HepG2 (cell line): ENCODE results near the gene ADGRF1. TPM values are rescaled to one million over a fixed set of nuclear protein-coding genes. Genes with fewer than 3 reads are reported as not detected.

ENCODE experiments used
- CEBPB ChIP-seq: IDR thresholded peaks from 2 replicates; pipeline ENCODE4 v1.6.1; 2011; ENCODE audit warnings: low read depth, low read length, improper control_type of control experiment, borderline replicate concordance
- CSRNP2 ChIP-seq: sonication (generic); formaldehyde crosslinking; conservative IDR thresholded peaks from 2 replicates; pipeline ENCODE4 v1.8.0; 2022; ENCODE audit warnings: low read depth, missing genetic modification reagents
- ETV5 ChIP-seq: IDR thresholded peaks from 2 replicates; pipeline ENCODE4 v1.6.1; 2018; ENCODE audit warnings: missing biosample characterization, missing genetic modification reagents, inconsistent platforms, borderline replicate concordance
- FOXO4 ChIP-seq: sonication (generic); formaldehyde crosslinking; conservative IDR thresholded peaks from 2 replicates; pipeline ENCODE4 v1.8.1; 2023; ENCODE audit warnings: missing genetic modification reagents
- GPBP1L1 ChIP-seq: sonication (generic); formaldehyde crosslinking; IDR thresholded peaks from 2 replicates; pipeline ENCODE4 v1.5.0; 2020; ENCODE audit warnings: mild to moderate bottlenecking, missing genetic modification reagents
- KMT2A ChIP-seq: sonication (generic); formaldehyde crosslinking; IDR thresholded peaks from 2 replicates; pipeline ENCODE4 v1.4.0; 2020; ENCODE audit warnings: missing genetic modification reagents
- MNT ChIP-seq: fragments of 450-650 bp; IDR thresholded peaks from 2 replicates; pipeline ENCODE4 v1.6.1; 2016
- NFYC ChIP-seq: IDR thresholded peaks from 2 replicates; pipeline ENCODE4 v1.6.1; 2016; ENCODE audit warnings: missing genetic modification reagents, missing compliant biosample characterization
- NRL ChIP-seq: sonication (generic); formaldehyde crosslinking; IDR thresholded peaks from 2 replicates; pipeline ENCODE4 v1.5.0; 2020; ENCODE audit warnings: missing genetic modification reagents, mild to moderate bottlenecking, moderate library complexity, borderline replicate concordance
- PLSCR1 ChIP-seq: sonication (generic); formaldehyde crosslinking; IDR thresholded peaks from 2 replicates; pipeline ENCODE4 v1.5.0; 2020; ENCODE audit warnings: missing genetic modification reagents, mild to moderate bottlenecking, borderline replicate concordance
- RFX5 ChIP-seq: IDR thresholded peaks from 2 replicates; pipeline ENCODE4 v1.6.1; 2011; ENCODE audit warnings: low read depth, low read length, improper control_type of control experiment
- SP4 ChIP-seq: sonication (generic); formaldehyde crosslinking; IDR thresholded peaks from 2 replicates; pipeline ENCODE4 v1.8.1; 2023; ENCODE audit warnings: mild to moderate bottlenecking, missing genetic modification reagents
- THAP8 ChIP-seq: sonication (generic); formaldehyde crosslinking; IDR thresholded peaks from 2 replicates; pipeline ENCODE4 v1.5.1; 2020; ENCODE audit warnings: missing genetic modification reagents, mild to moderate bottlenecking, borderline replicate concordance
- TOPORS ChIP-seq: sonication (generic); formaldehyde crosslinking; IDR thresholded peaks from 2 replicates; pipeline ENCODE4 v1.8.0; 2023; ENCODE audit warnings: mild to moderate bottlenecking, missing genetic modification reagents
- ZNF256 ChIP-seq: sonication (generic); formaldehyde crosslinking; conservative IDR thresholded peaks from 2 replicates; pipeline ENCODE4 v1.4.0; 2020; ENCODE audit warnings: missing genetic modification reagents
- ZNF296 ChIP-seq: sonication (generic); formaldehyde crosslinking; conservative IDR thresholded peaks from 2 replicates; pipeline ENCODE4 v1.5.0; 2020; ENCODE audit warnings: mild to moderate bottlenecking, missing genetic modification reagents
- ZNF572 ChIP-seq: sonication (generic); formaldehyde crosslinking; IDR thresholded peaks from 2 replicates; pipeline ENCODE4 v1.5.1; 2020; ENCODE audit warnings: mild to moderate bottlenecking, missing genetic modification reagents
- ZNF839 ChIP-seq: sonication (generic); formaldehyde crosslinking; IDR thresholded peaks from 2 replicates; pipeline ENCODE4 v1.4.0; 2020; ENCODE audit warnings: missing genetic modification reagents, mild to moderate bottlenecking, borderline replicate concordance
- polyA plus RNA-seq, 8 experiments: library from polyadenylated mRNA; depleted of rRNA in 3 of 8; stranded (reverse) in 7 of 8; unstranded in 1 of 8; fragments of >200 nt; fragmentation: Illumina TruSeq in 4 of 8; extraction: Trizol in 4 of 8; gene quantifications; 2 replicates each; pipeline versions ENCODE4 v1.2.1 to v1.2.3, GENCODE V29; 2011 to 2016; ENCODE audit warnings: low read depth in 4 of 8, missing spikeins in 1 of 8, mixed read lengths in 1 of 8; ENCODE audit not compliant: insufficient read depth in 1 of 8
- total RNA-seq, 5 experiments: library from RNA; depleted of rRNA; stranded (reverse); fragments of >200 nt; fragmentation: Illumina TruSeq; extraction: Trizol; gene quantifications; 2 replicates each; pipeline ENCODE4 v1.2.3, GENCODE V29; 2016; ENCODE audit warnings: low read depth in 1 of 5

ADGRF1 gene
- total and polyA plus RNA-seq, 2 of the 13 experiments (the other 11 are each of a cell fraction or from before 2014, with no cell fraction given), result not detected

GRCh38 chr6:47073125-47074110 is 31.3 kb upstream of the ADGRF1 start (continued):
- TF ChIP-seq GPBP1L1, result no peak
- TF ChIP-seq CSRNP2 (CRISPR knock-in tag), result no peak
- TF ChIP-seq PLSCR1 (CRISPR knock-in tag), result no peak
- no peak for TF ChIP-seq RFX5
- TF ChIP-seq MNT, result peak; percentile 50
- no peak for TF ChIP-seq THAP8 (CRISPR knock-in tag)
- no peak for TF ChIP-seq TOPORS (CRISPR knock-in tag)
- no peak for TF ChIP-seq ZNF839
- peak; percentile 38 for TF ChIP-seq NFYC (CRISPR knock-in tag)
- TF ChIP-seq NRL, result no peak
- TF ChIP-seq CEBPB, result peak; percentile 98
- TF ChIP-seq ETV5 (CRISPR knock-in tag), result peak; percentile 82
- TF ChIP-seq ZNF296, result no peak
- TF ChIP-seq ZNF256 (CRISPR knock-in tag), result 0 out of 2 replicates have a peak, but pooled peaks have one; percentile 60
- TF ChIP-seq ZNF572 (CRISPR knock-in tag), result no peak
- TF ChIP-seq FOXO4, result no peak
- TF ChIP-seq SP4 (CRISPR knock-in tag), result peak; percentile 16; the same call in 1 of the 2 replicates
- TF ChIP-seq KMT2A (CRISPR knock-in tag), result no peak
